HepG2 (cell line): ENCODE results near the gene INO80B. TPM values are rescaled to one million over a fixed set of nuclear protein-coding genes. Genes with fewer than 3 reads are reported as not detected.

Source experiments
- EHMT2 ChIP-seq: fragments of 200-600 bp; sonication (generic); IDR thresholded peaks from 2 replicates; pipeline ENCODE4 v1.7.0; 2017; ENCODE audit warnings: antibody characterized with exemption, low read depth, low read length, borderline replicate concordance
- GATAD2A ChIP-seq: IDR thresholded peaks from 2 replicates; pipeline ENCODE4 v1.6.1; 2016
- NR2C2 ChIP-seq: sonication (generic); formaldehyde crosslinking; IDR thresholded peaks from 2 replicates; pipeline ENCODE4 v1.4.0; 2020; ENCODE audit warnings: missing genetic modification reagents, mild to moderate bottlenecking, moderate library complexity, borderline replicate concordance
- POGZ ChIP-seq: sonication (generic); formaldehyde crosslinking; IDR thresholded peaks from 2 replicates; pipeline ENCODE4 v1.4.0; 2020; ENCODE audit warnings: mild to moderate bottlenecking, missing genetic modification reagents
- POLR2AphosphoS2 ChIP-seq: IDR thresholded peaks from 2 replicates; pipeline ENCODE4 v1.6.1; 2011; ENCODE audit warnings: low read depth, low read length, improper control_type of control experiment
- PPARG ChIP-seq: conservative IDR thresholded peaks from 2 replicates; pipeline ENCODE4 v1.6.1; 2016; ENCODE audit warnings: missing biosample characterization, missing genetic modification reagents
- RARA ChIP-seq: IDR thresholded peaks from 2 replicates; pipeline ENCODE4 v1.6.1; 2016; ENCODE audit warnings: missing genetic modification reagents, missing compliant biosample characterization
- ZFP62 ChIP-seq: sonication (generic); formaldehyde crosslinking; IDR thresholded peaks from 2 replicates; pipeline ENCODE4 v1.4.0; 2020; ENCODE audit warnings: missing genetic modification reagents
- ZFYVE20 ChIP-seq: sonication (generic); formaldehyde crosslinking; IDR thresholded peaks from 2 replicates; pipeline ENCODE4 v1.8.0; 2023; ENCODE audit warnings: low read depth, mild to moderate bottlenecking, moderate library complexity, missing genetic modification reagents, borderline replicate concordance
- polyA plus RNA-seq, 8 experiments: library from polyadenylated mRNA; depleted of rRNA in 3 of 8; stranded (reverse) in 7 of 8; unstranded in 1 of 8; fragments of >200 nt; fragmentation: Illumina TruSeq in 4 of 8; extraction: Trizol in 4 of 8; gene quantifications; 2 replicates each; pipeline versions ENCODE4 v1.2.1 to v1.2.3, GENCODE V29; 2011 to 2016; ENCODE audit warnings: low read depth in 4 of 8, missing spikeins in 1 of 8, mixed read lengths in 1 of 8; ENCODE audit not compliant: insufficient read depth in 1 of 8
- total RNA-seq, 5 experiments: library from RNA; depleted of rRNA; stranded (reverse); fragments of >200 nt; fragmentation: Illumina TruSeq; extraction: Trizol; gene quantifications; 2 replicates each; pipeline ENCODE4 v1.2.3, GENCODE V29; 2016; ENCODE audit warnings: low read depth in 1 of 5
- TF ChIP-seq, protein P1 (sequence below): sonication (generic); formaldehyde crosslinking; IDR thresholded peaks from 2 replicates; pipeline ENCODE4 v1.4.0; 2020; ENCODE audit warnings: missing genetic modification reagents, borderline replicate concordance
- TF ChIP-seq, protein P2 (sequence below): sonication (generic); formaldehyde crosslinking; IDR thresholded peaks from 2 replicates; pipeline ENCODE4 v1.4.0; 2020; ENCODE audit warnings: missing genetic modification reagents, mild to moderate bottlenecking, borderline replicate concordance
- TF ChIP-seq, protein P3 (sequence below): sonication (generic); formaldehyde crosslinking; IDR thresholded peaks from 2 replicates; pipeline ENCODE4 v1.5.0; 2020; ENCODE audit warnings: mild to moderate bottlenecking, low read depth, missing genetic modification reagents, borderline replicate concordance
- TF ChIP-seq, protein P4 (sequence below): sonication (generic); formaldehyde crosslinking; IDR thresholded peaks from 2 replicates; pipeline ENCODE4 v1.5.0; 2020; ENCODE audit warnings: missing genetic modification reagents, mild to moderate bottlenecking, borderline replicate concordance
- TF ChIP-seq, protein P5 (sequence below): sonication (generic); formaldehyde crosslinking; IDR thresholded peaks from 2 replicates; pipeline ENCODE4 v1.5.1; 2020; ENCODE audit warnings: missing genetic modification reagents, mild to moderate bottlenecking, borderline replicate concordance
- TF ChIP-seq, protein P6 (sequence below): sonication (generic); formaldehyde crosslinking; IDR thresholded peaks from 2 replicates; pipeline ENCODE4 v1.4.0; 2020; ENCODE audit warnings: missing genetic modification reagents, borderline replicate concordance

INO80B gene
- total and polyA plus RNA-seq, 2 of the 13 experiments (the other 11 are each of a cell fraction or from before 2014, with no cell fraction given): 6.2 to 14.5 TPM

DNA sequence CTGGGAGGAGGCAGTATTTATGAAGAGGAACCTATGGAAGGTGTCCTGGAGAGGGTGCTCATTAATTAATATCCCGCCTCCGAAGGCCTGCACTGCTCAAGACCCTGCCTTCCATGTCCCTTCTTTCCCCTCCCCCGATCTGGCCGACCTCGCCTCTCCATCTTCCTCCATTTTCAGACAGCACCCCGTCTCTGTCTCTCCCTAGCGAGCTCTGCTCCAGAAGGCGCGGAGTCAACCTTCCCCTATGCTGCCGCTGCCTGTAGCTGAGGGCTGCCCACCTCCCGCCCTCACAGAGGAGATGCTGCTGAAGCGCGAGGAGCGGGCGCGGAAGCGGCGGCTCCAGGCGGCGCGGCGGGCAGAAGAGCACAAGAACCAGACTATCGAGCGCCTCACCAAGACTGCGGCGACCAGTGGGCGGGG is 2.3 kb downstream of the INO80B start (continued):
- TF ChIP-seq POGZ (no peak), EHMT2 (no peak), POLR2AphosphoS2 (no peak), NR2C2 (no peak), RARA (CRISPR knock-in tag) (no peak), ZFYVE20 (no peak), GATAD2A (no peak), ZFP62 (no peak), PPARG (CRISPR knock-in tag) (no peak)
- TF ChIP-seq, protein P1, sequence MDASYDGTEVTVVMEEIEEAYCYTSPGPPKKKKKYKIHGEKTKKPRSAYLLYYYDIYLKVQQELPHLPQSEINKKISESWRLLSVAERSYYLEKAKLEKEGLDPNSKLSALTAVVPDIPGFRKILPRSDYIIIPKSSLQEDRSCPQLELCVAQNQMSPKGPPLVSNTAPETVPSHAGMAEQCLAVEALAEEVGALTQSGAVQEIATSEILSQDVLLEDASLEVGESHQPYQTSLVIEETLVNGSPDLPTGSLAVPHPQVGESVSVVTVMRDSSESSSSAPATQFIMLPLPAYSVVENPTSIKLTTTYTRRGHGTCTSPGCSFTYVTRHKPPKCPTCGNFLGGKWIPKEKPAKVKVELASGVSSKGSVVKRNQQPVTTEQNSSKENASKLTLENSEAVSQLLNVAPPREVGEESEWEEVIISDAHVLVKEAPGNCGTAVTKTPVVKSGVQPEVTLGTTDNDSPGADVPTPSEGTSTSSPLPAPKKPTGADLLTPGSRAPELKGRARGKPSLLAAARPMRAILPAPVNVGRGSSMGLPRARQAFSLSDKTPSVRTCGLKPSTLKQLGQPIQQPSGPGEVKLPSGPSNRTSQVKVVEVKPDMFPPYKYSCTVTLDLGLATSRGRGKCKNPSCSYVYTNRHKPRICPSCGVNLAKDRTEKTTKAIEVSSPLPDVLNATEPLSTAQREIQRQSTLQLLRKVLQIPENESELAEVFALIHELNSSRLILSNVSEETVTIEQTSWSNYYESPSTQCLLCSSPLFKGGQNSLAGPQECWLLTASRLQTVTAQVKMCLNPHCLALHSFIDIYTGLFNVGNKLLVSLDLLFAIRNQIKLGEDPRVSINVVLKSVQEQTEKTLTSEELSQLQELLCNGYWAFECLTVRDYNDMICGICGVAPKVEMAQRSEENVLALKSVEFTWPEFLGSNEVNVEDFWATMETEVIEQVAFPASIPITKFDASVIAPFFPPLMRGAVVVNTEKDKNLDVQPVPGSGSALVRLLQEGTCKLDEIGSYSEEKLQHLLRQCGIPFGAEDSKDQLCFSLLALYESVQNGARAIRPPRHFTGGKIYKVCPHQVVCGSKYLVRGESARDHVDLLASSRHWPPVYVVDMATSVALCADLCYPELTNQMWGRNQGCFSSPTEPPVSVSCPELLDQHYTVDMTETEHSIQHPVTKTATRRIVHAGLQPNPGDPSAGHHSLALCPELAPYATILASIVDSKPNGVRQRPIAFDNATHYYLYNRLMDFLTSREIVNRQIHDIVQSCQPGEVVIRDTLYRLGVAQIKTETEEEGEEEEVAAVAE (CRISPR knock-in tag): no peak
- TF ChIP-seq, protein P2, sequence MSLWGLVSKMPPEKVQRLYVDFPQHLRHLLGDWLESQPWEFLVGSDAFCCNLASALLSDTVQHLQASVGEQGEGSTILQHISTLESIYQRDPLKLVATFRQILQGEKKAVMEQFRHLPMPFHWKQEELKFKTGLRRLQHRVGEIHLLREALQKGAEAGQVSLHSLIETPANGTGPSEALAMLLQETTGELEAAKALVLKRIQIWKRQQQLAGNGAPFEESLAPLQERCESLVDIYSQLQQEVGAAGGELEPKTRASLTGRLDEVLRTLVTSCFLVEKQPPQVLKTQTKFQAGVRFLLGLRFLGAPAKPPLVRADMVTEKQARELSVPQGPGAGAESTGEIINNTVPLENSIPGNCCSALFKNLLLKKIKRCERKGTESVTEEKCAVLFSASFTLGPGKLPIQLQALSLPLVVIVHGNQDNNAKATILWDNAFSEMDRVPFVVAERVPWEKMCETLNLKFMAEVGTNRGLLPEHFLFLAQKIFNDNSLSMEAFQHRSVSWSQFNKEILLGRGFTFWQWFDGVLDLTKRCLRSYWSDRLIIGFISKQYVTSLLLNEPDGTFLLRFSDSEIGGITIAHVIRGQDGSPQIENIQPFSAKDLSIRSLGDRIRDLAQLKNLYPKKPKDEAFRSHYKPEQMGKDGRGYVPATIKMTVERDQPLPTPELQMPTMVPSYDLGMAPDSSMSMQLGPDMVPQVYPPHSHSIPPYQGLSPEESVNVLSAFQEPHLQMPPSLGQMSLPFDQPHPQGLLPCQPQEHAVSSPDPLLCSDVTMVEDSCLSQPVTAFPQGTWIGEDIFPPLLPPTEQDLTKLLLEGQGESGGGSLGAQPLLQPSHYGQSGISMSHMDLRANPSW (CRISPR knock-in tag): no peak
- TF ChIP-seq, protein P3, sequence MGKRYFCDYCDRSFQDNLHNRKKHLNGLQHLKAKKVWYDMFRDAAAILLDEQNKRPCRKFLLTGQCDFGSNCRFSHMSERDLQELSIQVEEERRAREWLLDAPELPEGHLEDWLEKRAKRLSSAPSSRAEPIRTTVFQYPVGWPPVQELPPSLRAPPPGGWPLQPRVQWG (CRISPR knock-in tag): no peak
- TF ChIP-seq, protein P4, sequence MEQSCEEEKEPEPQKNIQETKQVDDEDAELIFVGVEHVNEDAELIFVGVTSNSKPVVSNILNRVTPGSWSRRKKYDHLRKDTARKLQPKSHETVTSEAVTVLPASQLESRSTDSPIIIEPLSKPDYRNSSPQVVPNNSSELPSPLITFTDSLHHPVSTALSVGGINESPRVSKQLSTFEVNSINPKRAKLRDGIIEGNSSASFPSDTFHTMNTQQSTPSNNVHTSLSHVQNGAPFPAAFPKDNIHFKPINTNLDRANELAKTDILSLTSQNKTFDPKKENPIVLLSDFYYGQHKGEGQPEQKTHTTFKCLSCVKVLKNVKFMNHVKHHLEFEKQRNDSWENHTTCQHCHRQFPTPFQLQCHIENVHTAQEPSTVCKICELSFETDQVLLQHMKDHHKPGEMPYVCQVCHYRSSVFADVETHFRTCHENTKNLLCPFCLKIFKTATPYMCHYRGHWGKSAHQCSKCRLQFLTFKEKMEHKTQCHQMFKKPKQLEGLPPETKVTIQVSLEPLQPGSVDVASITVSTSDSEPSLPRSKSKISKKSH (CRISPR knock-in tag): 0 out of 2 replicates have a peak, but pooled peaks have one; percentile 0
- TF ChIP-seq, protein P5, sequence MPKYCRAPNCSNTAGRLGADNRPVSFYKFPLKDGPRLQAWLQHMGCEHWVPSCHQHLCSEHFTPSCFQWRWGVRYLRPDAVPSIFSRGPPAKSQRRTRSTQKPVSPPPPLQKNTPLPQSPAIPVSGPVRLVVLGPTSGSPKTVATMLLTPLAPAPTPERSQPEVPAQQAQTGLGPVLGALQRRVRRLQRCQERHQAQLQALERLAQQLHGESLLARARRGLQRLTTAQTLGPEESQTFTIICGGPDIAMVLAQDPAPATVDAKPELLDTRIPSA (CRISPR knock-in tag): no peak
- TF ChIP-seq, protein P6, sequence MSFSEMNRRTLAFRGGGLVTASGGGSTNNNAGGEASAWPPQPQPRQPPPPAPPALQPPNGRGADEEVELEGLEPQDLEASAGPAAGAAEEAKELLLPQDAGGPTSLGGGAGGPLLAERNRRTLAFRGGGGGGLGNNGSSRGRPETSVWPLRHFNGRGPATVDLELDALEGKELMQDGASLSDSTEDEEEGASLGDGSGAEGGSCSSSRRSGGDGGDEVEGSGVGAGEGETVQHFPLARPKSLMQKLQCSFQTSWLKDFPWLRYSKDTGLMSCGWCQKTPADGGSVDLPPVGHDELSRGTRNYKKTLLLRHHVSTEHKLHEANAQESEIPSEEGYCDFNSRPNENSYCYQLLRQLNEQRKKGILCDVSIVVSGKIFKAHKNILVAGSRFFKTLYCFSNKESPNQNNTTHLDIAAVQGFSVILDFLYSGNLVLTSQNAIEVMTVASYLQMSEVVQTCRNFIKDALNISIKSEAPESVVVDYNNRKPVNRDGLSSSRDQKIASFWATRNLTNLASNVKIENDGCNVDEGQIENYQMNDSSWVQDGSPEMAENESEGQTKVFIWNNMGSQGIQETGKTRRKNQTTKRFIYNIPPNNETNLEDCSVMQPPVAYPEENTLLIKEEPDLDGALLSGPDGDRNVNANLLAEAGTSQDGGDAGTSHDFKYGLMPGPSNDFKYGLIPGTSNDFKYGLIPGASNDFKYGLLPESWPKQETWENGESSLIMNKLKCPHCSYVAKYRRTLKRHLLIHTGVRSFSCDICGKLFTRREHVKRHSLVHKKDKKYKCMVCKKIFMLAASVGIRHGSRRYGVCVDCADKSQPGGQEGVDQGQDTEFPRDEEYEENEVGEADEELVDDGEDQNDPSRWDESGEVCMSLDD: no peak
